Measurements from ENCODE around the gene PROKR2.

PROKR2 gene

DNA sequence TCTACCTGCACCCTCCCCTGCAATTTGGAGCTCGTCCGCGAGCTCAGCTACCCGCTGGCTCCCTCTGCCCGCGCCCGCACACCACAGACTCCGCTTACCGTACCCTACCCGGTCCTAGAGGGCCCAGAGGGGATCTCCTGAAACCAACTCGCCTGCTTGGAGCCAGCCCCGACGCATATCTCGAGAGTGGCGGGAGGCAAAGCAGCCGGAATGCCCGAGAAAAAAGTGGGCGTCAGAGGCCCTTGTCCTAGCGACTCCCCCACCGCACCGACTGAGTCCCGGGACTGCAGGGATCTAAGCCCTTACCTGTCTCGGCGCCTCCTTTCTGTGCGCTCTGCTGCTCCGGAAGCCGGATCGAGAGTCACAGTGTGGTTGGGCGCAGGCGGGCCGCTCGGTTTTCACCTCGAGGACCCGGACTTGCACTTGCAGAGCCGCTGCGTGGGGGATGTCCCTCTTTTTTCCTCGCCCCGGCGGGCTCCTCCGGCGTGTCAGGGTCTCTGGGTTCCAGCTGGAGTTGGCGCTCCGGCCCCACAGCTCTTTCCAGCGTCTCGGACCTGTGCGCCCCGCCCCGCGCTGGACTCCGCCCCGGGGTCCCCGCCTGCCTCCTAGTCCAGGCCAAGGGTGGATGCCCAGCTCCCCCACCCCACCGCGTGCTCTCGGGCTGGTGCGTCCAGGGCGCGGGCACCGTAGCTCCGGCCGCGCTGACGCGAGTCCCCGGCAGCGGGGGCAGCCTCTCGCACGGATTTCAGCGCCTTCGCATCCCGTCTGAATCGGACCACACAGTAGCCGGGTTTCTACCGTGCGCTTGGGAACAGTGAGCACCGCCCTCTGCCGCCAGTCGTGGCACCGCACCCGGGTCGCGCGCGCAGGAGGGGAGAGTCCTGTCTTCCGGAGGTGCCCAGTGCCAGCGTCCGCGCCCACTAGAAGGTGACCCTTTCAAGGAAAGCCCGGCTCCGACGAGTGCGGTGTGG, at the start of gene PROKR2:
TSS of gene PROKR2 (minus strand) at position 767 of the 971 bp plus-strand sequence. CDS start 2,585 bp downstream, outside the sequence.
- Histone ChIP-seq H4K20me1 (no peaks in the 10 kb centered on the region), H3K4me3 (no peak within 1 kb of the TSS), H3K27ac (no peak within 1 kb of the TSS), H3K9me3 (replicated peaks in 1 of 11) (peaks cover 23 to 45% (median 35%) of the 10 kb centered on the region in 11 experiments), H3K27me3 (no peaks in the 10 kb centered on the region), H3K4me2 (no peak within 1 kb of the TSS), H3K36me3 (no peaks in the 10 kb centered on the region), H3K9ac (no peak within 1 kb of the TSS), H3K4me1 (no peaks in the 10 kb centered on the region)
- TF ChIP-seq Cebpa-rat (IDR thresholded peaks at IDR 0.05), result no peak

- no peak overlapping the region for H3K4me3 ChIP-seq
- no peak for TF ChIP-seq Cebpa-rat (IDR thresholded peaks at IDR 0.05)
- H3K4me1 ChIP-seq, result peaks cover 0 to 13% (median 2%) of the 10 kb centered on the region in 10 experiments; a peak in 7 of 20 replicates
- H3K9me3 ChIP-seq (replicated peaks in 1 of 11), result peaks cover 36 to 45% (median 42%) of the 10 kb centered on the region in 11 experiments
- H3K27ac ChIP-seq, result no peak overlapping the region
- peak overlapping the region in 2 of 11 experiments; percentile 36 to 38; a peak in 3 of 22 replicates for H3K4me2 ChIP-seq
- no peak overlapping the region for H3K9ac ChIP-seq
- no peaks in the 10 kb centered on the region for H3K27me3 ChIP-seq
- H4K20me1 ChIP-seq, result no peaks in the 10 kb centered on the region
- 0 out of 22 replicates have a peak, but pooled peaks cover 0 to 3% (median 0%) of the 10 kb centered on the region in 11 experiments for H3K36me3 ChIP-seq
Measured at GRCh38 chr20:5364997-5365597, 48.3 kb upstream of the PROKR2 start.

GRCh38 chr20:5364136-5364821, 47.5 kb upstream of the PROKR2 start:
- no peak overlapping the region for H3K9ac ChIP-seq
- H3K9me3 ChIP-seq (replicated peaks in 1 of 11), result peaks cover 36 to 52% (median 43%) of the 10 kb centered on the region in 11 experiments
- H4K20me1 ChIP-seq, result no peaks in the 10 kb centered on the region
- no peak overlapping the region for H3K27ac ChIP-seq
- H3K4me2 ChIP-seq, result peak overlapping the region in 2 of 11 experiments; percentile 16 to 38; a peak in 1 of 22 replicates
- H3K4me1 ChIP-seq, result peaks cover 0 to 13% (median 2%) of the 10 kb centered on the region in 10 experiments; a peak in 7 of 20 replicates
- H3K27me3 ChIP-seq, result no peaks in the 10 kb centered on the region
- TF ChIP-seq Cebpa-rat (IDR thresholded peaks at IDR 0.05), result no peak
- 0 out of 22 replicates have a peak, but pooled peaks cover 0 to 3% (median 0%) of the 10 kb centered on the region in 11 experiments for H3K36me3 ChIP-seq
- no peak overlapping the region for H3K4me3 ChIP-seq

GRCh38 chr20:5362771-5363170, 46.0 kb upstream of the PROKR2 start:
- TF ChIP-seq Cebpa-rat (IDR thresholded peaks at IDR 0.05), result no peak
- Histone ChIP-seq H3K4me3 (no peak overlapping the region), H3K9ac (no peak overlapping the region), H4K20me1 (no peaks in the 10 kb centered on the region), H3K27ac (no peak overlapping the region), H3K4me1 (peaks cover 0 to 26% (median 7%) of the 10 kb centered on the region in 10 experiments; a peak in 11 of 20 replicates), H3K4me2 (no peak overlapping the region), H3K9me3 (replicated peaks in 1 of 11) (peaks cover 33 to 48% (median 37%) of the 10 kb centered on the region in 11 experiments), H3K27me3 (no peaks in the 10 kb centered on the region), H3K36me3 (0 out of 22 replicates have a peak, but pooled peaks cover 0 to 3% (median 0%) of the 10 kb centered on the region in 11 experiments)

- H3K9ac ChIP-seq, result no peak overlapping the region
- H4K20me1 ChIP-seq, result no peaks in the 10 kb centered on the region
- no peak overlapping the region for H3K4me3 ChIP-seq
- peaks cover 18 to 32% (median 23%) of the 10 kb centered on the region in 11 experiments; a peak in 21 of 22 replicates for H3K9me3 ChIP-seq (replicated peaks in 1 of 11)
- H3K27ac ChIP-seq, result no peak overlapping the region
- H3K4me1 ChIP-seq, result peaks cover 0 to 41% (median 10%) of the 10 kb centered on the region in 10 experiments; a peak in 11 of 20 replicates
- H3K36me3 ChIP-seq, result no peaks in the 10 kb centered on the region
- no peak for TF ChIP-seq Cebpa-rat (IDR thresholded peaks at IDR 0.05)
- no peaks in the 10 kb centered on the region for H3K27me3 ChIP-seq
- no peak overlapping the region for H3K4me2 ChIP-seq
Measured at GRCh38 chr20:5361176-5361575, 44.4 kb upstream of the PROKR2 start.

- no peak for TF ChIP-seq Cebpa-rat (IDR thresholded peaks at IDR 0.05)
- Histone ChIP-seq H3K4me1 (peaks cover 0 to 58% (median 19%) of the 10 kb centered on the region in 10 experiments; a peak in 12 of 20 replicates), H3K4me2 (peak overlapping the region in 6 of 11 experiments; percentile 11 to 73 (median 61); a peak in 11 of 22 replicates), H3K9me3 (replicated peaks in 1 of 11) (peaks cover 0 to 13% (median 0%) of the 10 kb centered on the region in 11 experiments; a peak in 7 of 22 replicates), H4K20me1 (no peaks in the 10 kb centered on the region), H3K27ac (peak overlapping the region in 4 of 11 experiments; percentile 18 to 55 (median 44); a peak in 6 of 22 replicates), H3K27me3 (no peaks in the 10 kb centered on the region), H3K9ac (0 out of 22 replicates have a peak overlapping the region, but pooled peaks of 1 of the 11 experiments have one; percentile 23), H3K36me3 (no peaks in the 10 kb centered on the region), H3K4me3 (no peak overlapping the region)
Measured at GRCh38 chr20:5357946-5358345, 41.2 kb upstream of the PROKR2 start.

GRCh38 chr20:5356941-5357340, 40.2 kb upstream of the PROKR2 start:
- Histone ChIP-seq H3K4me3 (no peak overlapping the region), H3K27me3 (no peaks in the 10 kb centered on the region), H3K36me3 (no peaks in the 10 kb centered on the region), H3K9ac (no peak overlapping the region), H3K4me1 (peaks cover 0 to 58% (median 19%) of the 10 kb centered on the region in 10 experiments; a peak in 12 of 20 replicates), H3K4me2 (peak overlapping the region in 3 of 11 experiments; percentile 62 to 73 (median 66); a peak in 7 of 22 replicates), H4K20me1 (no peaks in the 10 kb centered on the region), H3K9me3 (replicated peaks in 1 of 11) (peaks cover 0 to 13% (median 0%) of the 10 kb centered on the region in 11 experiments; a peak in 7 of 22 replicates), H3K27ac (0 out of 22 replicates have a peak overlapping the region, but pooled peaks of 1 of the 11 experiments have one; percentile 55)
- TF ChIP-seq Cebpa-rat (IDR thresholded peaks at IDR 0.05), result no peak

GRCh38 chr20:5354901-5355300, 38.1 kb upstream of the PROKR2 start:
- no peak for TF ChIP-seq Cebpa-rat (IDR thresholded peaks at IDR 0.05)
- Histone ChIP-seq H3K4me1 (peaks cover 0 to 58% (median 19%) of the 10 kb centered on the region in 10 experiments; a peak in 12 of 20 replicates), H3K27ac (peak overlapping the region in 6 of 11 experiments; percentile 6 to 74 (median 27); a peak in 6 of 22 replicates), H4K20me1 (no peaks in the 10 kb centered on the region), H3K27me3 (no peaks in the 10 kb centered on the region), H3K4me2 (peak overlapping the region in 7 of 11 experiments; percentile 2 to 79 (median 59); a peak in 10 of 22 replicates), H3K36me3 (no peaks in the 10 kb centered on the region), H3K4me3 (no peak overlapping the region), H3K9me3 (replicated peaks in 1 of 11) (peaks cover 0 to 8% (median 0%) of the 10 kb centered on the region in 11 experiments; a peak in 7 of 22 replicates), H3K9ac (peak overlapping the region in 1 of 11 experiments; percentile 14; a peak in 1 of 22 replicates)
